ENCODE measurements around the gene DIAPH2.

- TF ChIP-seq EP300 (IDR thresholded peaks at IDR 0.05) (no peak), CTCF (IDR thresholded peaks at IDR 0.05) (no peak), POLR2A (IDR thresholded peaks at IDR 0.05) (no peak)
Observed at GRCh38 chrX:97119474-97120109, 434.9 kb downstream of the DIAPH2 start.
